Stimulated activated CD8-positive, alpha-beta memory T cell treated with anti-CD3 and anti-CD28 coated beads, Interleukin-15, amount 100 ng/mL, for 1 hour (primary cell): Measurements from ENCODE around the gene TACC2.

Experiments
- DNase-seq: peaks from one replicate; pipeline ENCODE4 v3.0.0-alpha.2; 2020; ENCODE audit warnings: low read depth

TACC2 gene

GRCh38 chr10:122149561-122150505 lies 160.9 kb downstream of the TACC2 start:
- DNase-seq, result no peak

GRCh38 chr10:122151121-122151694 lies 162.2 kb downstream of the TACC2 start:
- no peak for DNase-seq

- no peak for DNase-seq
Observed at GRCh38 chr10:122152544-122152943, 163.6 kb downstream of the TACC2 start.

- no peak for DNase-seq
Observed at GRCh38 chr10:122154031-122154544, 165.1 kb downstream of the TACC2 start.

- no peak for DNase-seq
Observed at GRCh38 chr10:122154545-122155366, 165.8 kb downstream of the TACC2 start.

GRCh38 chr10:122157451-122157850 lies 168.5 kb downstream of the TACC2 start:
- DNase-seq, result no peak

- DNase-seq, result no peak
Observed at GRCh38 chr10:122158362-122158761, 169.4 kb downstream of the TACC2 start.

GRCh38 chr10:122159141-122159970 lies 170.4 kb downstream of the TACC2 start:
- DNase-seq, result no peak

GRCh38 chr10:122161795-122162194 lies 172.8 kb downstream of the TACC2 start:
- no peak for DNase-seq

- DNase-seq, result no peak
Observed at GRCh38 chr10:122162671-122163173, 173.8 kb downstream of the TACC2 start.

GRCh38 chr10:122163174-122164022 lies 174.4 kb downstream of the TACC2 start:
- DNase-seq, result no peak

GRCh38 chr10:122164023-122164601 lies 175.1 kb downstream of the TACC2 start:
- no peak for DNase-seq

GRCh38 chr10:122164815-122165483 lies 176.0 kb downstream of the TACC2 start:
- DNase-seq, result no peak

- DNase-seq, result no peak
Observed at GRCh38 chr10:122165484-122166276, 176.7 kb downstream of the TACC2 start.

GRCh38 chr10:122168101-122168500 lies 179.1 kb downstream of the TACC2 start:
- DNase-seq, result no peak

GRCh38 chr10:122168598-122169394 lies 179.8 kb downstream of the TACC2 start:
- DNase-seq, result no peak

GRCh38 chr10:122170802-122171201 lies 181.8 kb downstream of the TACC2 start:
- no peak for DNase-seq
